GM18907 (cell line): ENCODE data around the gene VPS13A.
"Not testable (repeated sequence)": the region's sequence is repeated elsewhere in the genome, so short reads cannot be mapped to it uniquely, and the experiment has no call there.

Source experiments
- ATAC-seq: cut with Tn5 transposase; IDR thresholded peaks from one replicate; pipeline ENCODE4 v1.9.1; 2021; ENCODE audit warnings: mild to moderate bottlenecking, moderate library complexity; ENCODE audit not compliant: unreplicated experiment

Gene VPS13A

DNA sequence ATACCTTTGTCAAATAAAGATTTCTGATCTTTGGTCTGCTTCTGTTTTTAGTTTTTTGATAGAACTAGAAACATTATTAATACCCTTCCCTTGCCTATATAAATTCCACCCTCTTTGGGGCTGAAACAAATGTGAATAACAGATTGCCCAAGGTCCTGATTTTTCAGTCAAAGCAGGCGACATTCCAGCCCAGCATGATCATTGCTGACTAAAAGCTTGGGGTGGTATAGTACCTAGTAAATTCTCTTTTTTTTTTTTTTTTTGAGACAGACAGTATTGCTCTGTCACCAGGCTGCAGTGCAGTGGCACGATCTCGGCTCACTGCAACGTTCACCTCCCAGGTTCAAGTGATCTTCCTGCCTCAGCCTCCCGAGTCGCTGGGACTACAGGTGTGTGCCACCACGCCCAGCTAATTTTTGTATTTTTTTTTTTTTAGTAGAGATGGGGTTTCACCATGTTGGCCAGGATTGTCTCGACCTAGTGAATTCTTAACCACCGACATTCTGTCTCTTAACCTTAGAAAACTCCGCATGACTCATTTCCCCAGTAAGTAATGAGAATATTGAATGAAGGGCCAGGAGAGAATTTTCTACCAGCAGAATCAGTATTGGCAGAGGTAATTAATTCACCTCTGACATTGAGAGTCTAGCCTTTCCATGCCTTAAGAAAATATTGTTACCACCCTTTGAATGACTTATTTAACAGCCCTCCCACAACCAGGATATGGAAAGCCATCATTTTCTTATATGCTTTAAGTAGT, 244.4 kb downstream of the VPS13A start:
- ATAC-seq, result no peak

DNA sequence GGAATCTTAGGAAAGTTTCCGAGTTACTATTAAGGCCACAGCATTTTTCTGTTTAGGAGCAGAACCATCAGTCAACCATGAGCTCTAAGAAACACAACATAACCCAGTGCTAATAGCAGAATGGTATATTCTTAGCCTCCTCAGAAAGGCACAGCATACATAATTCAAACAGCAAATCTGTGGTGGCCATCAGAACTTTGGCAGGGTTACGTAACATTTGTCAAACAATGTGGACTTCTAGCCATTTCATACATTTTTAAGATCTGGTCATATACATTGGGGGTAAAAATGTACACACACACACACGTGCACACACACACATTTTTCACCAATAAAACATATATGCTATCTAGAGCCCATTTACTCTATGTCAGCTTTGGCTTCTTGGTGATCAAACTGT, 245.6 kb downstream of the VPS13A start:
- ATAC-seq, result no peak

GRCh38 chr9:77423841-77424240, 246.5 kb downstream of the VPS13A start:
- no peak for ATAC-seq

DNA sequence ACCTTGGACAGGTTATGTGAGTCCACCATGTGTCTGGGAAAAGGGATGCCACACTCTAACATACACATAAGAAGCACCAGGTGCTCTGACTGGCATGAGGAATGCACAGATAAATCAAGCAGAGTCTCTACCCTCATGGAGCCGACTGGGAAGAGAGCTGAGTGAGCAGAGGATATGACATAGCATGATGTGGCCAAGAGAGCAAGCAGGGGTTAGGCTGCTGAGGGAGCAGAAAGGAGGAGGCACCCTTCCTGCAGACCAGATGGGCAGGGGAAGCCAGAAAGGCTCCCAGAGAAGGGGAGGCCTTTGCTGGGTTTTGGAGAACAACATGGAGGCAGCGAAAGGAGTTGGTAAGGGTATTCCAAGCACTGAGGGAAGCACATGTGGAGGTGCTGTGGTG, 247.7 kb downstream of the VPS13A start:
- ATAC-seq, result no peak

DNA sequence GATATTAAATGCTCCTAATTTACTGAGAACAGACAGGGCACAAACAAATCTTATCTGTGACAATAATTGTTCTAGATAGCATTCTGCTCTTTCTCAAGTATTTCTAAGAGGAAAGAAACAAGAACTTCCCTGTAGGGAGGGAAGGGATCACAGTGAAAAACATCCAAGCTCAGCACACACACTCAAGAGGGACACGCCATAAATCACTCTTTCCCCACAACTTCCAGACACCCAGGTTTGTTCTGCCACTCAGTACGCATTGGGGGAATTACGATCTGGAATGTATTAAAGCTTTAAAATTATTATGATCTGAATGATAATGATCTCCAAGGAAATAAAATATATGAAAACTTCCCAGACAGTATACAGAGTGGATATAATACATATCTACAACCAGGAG, 249.4 kb downstream of the VPS13A start:
- no peak for ATAC-seq

GRCh38 chr9:77427256-77427927, 250.1 kb downstream of the VPS13A start:
- ATAC-seq, result no peak

- no peak for ATAC-seq
Measured at GRCh38 chr9:77429928-77430327, 252.6 kb downstream of the VPS13A start.

DNA sequence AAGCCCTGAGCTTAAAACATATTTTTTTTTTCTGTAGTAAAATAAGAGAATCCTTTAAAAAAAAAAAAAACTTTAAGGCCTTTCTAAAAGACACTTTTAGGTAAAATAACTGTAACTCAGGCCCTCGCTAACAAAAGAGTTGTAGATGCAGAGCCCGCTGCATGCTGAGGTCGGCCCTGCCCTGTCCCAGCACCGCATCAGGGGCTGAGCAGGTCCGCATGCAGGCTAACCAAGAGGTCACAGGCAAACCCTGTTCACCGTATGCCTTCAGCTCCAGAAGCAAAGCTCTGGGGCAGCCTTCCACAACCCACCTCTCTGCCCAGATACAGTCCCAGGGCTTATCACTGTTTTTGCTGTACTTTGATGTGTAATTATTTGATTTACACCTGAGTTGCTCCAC, 254.7 kb downstream of the VPS13A start:
- ATAC-seq, result no peak

DNA sequence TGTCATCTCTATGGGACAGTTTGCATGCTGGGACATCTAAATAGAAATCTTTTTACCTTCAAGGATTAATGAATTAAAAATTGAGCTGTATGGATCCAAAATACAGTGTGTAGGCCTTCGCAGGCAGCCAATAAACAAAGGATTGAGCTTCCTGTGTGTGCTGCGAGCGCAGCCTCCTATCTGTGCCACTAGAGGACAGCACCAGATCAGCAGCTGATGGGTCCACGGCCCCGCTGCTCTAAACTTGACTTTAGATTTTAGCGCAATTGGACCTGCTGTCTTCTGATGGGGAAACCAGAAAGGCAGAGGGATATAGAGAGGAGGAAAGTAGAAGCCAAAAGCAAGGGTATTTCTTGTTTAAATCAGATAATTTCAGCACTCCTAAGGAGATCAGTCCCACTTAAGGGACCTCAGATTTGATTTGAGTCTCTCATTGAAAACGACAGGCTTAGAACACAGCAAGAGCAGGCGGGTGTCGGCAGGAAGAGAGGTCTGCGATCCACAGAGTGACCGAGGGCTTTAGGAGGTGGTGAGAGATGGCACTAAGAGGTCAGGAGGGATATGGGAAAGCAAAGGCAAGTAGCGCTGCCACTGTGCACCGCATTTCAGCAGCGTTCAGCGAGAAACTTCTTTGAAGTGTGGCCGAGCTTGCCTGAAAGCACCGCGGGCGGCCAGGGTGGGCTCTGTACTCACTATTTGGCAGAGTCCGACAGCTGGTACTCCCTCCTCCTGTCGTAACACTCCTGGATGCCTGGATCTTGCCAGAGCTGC, 256.5 kb downstream of the VPS13A start:
- ATAC-seq, result peak; percentile 87

GRCh38 chr9:77435277-77435676, 257.9 kb downstream of the VPS13A start:
- no peak for ATAC-seq

DNA sequence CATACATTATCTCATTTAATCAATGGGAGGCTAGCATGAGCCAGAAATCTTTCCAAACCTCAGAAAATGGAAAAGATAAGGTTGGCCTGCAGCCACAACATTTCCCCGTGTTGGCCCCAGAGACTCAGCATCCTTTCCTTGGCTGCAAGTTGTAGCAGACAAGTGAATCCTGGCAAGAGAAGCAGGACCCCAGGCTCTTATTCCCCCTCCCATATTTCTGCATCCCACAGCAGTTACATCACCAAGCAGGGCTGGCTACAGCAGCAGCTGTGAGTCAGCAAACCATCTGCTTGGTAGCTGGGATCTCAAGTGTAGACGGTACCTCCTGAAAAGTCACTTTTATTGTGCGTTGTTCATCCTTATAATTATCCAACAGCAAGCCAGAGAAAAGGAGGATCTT, 258.4 kb downstream of the VPS13A start:
- no peak for ATAC-seq

- ATAC-seq, result no peak
Measured at GRCh38 chr9:77438653-77439052, 261.3 kb downstream of the VPS13A start.

- ATAC-seq, result no peak
Measured at GRCh38 chr9:77440057-77440456, 262.7 kb downstream of the VPS13A start.

DNA sequence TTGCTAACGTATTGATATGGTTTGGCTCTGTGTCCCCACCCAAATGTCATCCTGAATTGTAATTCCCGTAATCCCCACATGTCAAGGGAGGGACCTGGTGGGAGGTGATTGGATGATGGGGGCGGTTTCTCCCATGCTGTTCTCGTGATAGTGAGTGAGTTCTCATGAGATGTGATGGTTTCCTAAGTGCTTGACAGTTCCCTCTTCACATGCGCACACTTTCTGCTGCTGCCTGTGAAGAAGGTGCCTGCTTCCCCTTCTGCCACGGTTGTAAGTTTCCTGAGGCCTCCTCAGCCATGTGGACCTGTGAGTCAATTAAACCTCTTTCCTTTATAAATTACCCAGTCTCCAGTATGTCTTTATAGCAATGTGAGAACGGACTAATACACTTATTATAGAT, 263.8 kb downstream of the VPS13A start:
- ATAC-seq, result not testable (repeated sequence)

GRCh38 chr9:77442436-77442835, 265.1 kb downstream of the VPS13A start:
- no peak for ATAC-seq

- ATAC-seq, result no peak
Measured at GRCh38 chr9:77447646-77448045, 270.3 kb downstream of the VPS13A start.

GRCh38 chr9:77449240-77450084, 272.1 kb downstream of the VPS13A start:
- ATAC-seq, result no peak

- no peak for ATAC-seq
Measured at GRCh38 chr9:77450085-77450475, 272.7 kb downstream of the VPS13A start.

GRCh38 chr9:77451507-77451906, 274.2 kb downstream of the VPS13A start:
- ATAC-seq, result no peak

DNA sequence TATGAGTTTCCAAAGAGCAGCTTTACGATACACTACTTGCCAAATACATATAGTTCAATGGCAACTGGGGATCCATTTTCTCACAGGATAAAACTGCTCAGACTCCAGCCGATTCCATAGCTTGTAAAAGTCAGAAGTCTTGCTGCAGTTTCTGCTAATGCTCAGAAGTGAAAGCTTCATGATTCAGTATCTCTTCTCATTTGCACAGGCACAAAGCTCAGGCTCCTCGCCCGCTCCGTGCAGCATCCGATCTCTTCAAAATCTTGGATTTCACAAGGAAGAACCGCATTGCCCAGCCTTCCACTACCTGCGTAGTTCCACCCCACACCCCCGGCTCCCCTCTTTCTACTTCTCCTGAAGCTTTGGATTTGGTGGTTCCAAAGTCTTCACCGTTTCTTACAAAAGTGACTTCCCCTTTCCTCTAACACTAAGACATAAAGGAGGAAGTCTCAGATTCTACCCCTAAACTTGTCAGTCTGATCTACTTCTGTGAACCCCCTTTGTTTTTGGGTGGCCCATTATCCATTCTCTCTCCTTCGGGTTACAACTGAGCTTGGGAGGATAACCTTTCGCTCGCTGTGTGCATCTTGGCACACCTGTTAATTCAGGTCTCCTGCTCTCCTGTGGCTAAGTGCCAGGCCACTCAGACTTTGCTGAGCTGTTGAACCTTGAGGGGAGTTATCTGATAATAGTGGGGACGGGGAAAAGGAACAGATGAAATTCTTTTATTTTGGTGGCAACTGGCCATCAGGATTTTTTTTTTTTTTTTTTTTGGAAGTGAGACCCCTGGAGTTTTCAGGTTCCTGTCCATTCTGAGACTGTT, 276.7 kb downstream of the VPS13A start:
- ATAC-seq, result no peak
